BJ (cell line): Measurements from ENCODE around the gene DCAF6. TPM values are rescaled to one million over a fixed set of nuclear protein-coding genes. Genes with fewer than 3 reads are reported as not detected.

Experiments
- CTCF ChIA-PET: fragments of 350-600 bp; formaldehyde crosslinking; extraction: SDS; loops from one replicate; lab custom pipeline; 2021; ENCODE audit warnings: antibody characterized with exemption, inconsistent platforms; lab: Yijun Ruan, JAX
- POLR2A ChIA-PET: fragments of 300-600 bp; sonication (Branson Sonifier 250); formaldehyde crosslinking; extraction: SDS; loops from one replicate; lab custom pipeline; 2021; ENCODE audit warnings: antibody characterized with exemption; lab: Charles Lee
- DNase-seq: peaks from one replicate; pipeline ENCODE4 v3.0.0-alpha.2; 2011; ENCODE audit warnings: low read depth
- H3K27me3 ChIP-seq: 2 replicates; pipeline ENCODE4 v1.6.0; 2011; ENCODE audit warnings: low read length; ENCODE audit not compliant: control insufficient read depth, insufficient read depth
- H3K36me3 ChIP-seq: 2 replicates; pipeline ENCODE4 v1.5.1; 2011; ENCODE audit warnings: low read length; ENCODE audit not compliant: control insufficient read depth, insufficient read depth
- H3K4me3 ChIP-seq: 2 replicates; pipeline ENCODE4 v1.5.1; 2011; ENCODE audit warnings: low read depth, mild to moderate bottlenecking, control low read depth, low read length
- polyA plus RNA-seq: library from polyadenylated mRNA; depleted of rRNA; stranded (reverse); fragments of >200 nt; gene quantifications from 2 replicates; pipeline ENCODE4 v1.2.3, GENCODE V29; 2011
- TF ChIP-seq, protein P1 (sequence below): IDR thresholded peaks from 2 replicates; pipeline ENCODE4 v1.5.1; 2011; ENCODE audit warnings: low read depth, mild to moderate bottlenecking, control low read depth, inconsistent platforms, low read length, moderate library complexity; ENCODE audit not compliant: insufficient read depth

DCAF6 gene
- polyA plus RNA-seq, 1 experiment = 50.8 TPM

DNA sequence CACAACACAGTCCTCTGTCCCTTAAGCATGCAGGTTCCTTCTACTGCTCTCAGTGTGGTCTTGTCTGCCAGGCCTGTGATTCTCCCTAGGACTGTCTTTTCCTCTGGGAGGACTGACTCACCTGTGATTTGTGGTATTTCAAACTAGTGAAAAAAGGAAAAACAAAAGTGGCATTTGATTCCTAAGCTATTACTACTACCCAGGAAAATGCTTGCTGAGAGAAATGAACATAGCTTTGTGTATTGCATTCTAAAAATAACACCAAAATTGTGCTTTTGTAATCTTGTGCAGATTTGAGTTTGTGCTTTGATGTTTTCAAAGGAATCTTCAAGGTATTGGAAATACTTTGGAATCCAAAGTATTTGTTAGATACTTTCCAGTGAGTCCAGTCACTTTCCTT, 143.3 kb downstream of the DCAF6 start:
- CTCF ChIA-PET = no interaction called here
- POLR2A ChIA-PET = interaction anchor here (0.6 kb wide), 1 partner anchor 68 kb away, joined by 3 read pairs; no protein-coding TSS in a partner anchor
- no peak for DNase-seq

GRCh38 chr1:168081373-168082007, 145.0 kb downstream of the DCAF6 start:
- peak; percentile 74 for DNase-seq
- peaks cover 8% of the 10 kb centered on the region for H3K36me3 ChIP-seq
- ChIA-PET CTCF (interaction anchor here (0.9 to 2.9 kb wide), 35 partner anchors 10 to 367 kb away, joined by 3 to 20 read pairs (median 4); partner anchors contain the start of genes DCAF6 and MPC2), POLR2A (interaction anchor here (0.5 to 0.6 kb wide), 2 partner anchors 148 to 238 kb away, joined by 3 read pairs; no protein-coding TSS in a partner anchor)
- TF ChIP-seq, protein P1, sequence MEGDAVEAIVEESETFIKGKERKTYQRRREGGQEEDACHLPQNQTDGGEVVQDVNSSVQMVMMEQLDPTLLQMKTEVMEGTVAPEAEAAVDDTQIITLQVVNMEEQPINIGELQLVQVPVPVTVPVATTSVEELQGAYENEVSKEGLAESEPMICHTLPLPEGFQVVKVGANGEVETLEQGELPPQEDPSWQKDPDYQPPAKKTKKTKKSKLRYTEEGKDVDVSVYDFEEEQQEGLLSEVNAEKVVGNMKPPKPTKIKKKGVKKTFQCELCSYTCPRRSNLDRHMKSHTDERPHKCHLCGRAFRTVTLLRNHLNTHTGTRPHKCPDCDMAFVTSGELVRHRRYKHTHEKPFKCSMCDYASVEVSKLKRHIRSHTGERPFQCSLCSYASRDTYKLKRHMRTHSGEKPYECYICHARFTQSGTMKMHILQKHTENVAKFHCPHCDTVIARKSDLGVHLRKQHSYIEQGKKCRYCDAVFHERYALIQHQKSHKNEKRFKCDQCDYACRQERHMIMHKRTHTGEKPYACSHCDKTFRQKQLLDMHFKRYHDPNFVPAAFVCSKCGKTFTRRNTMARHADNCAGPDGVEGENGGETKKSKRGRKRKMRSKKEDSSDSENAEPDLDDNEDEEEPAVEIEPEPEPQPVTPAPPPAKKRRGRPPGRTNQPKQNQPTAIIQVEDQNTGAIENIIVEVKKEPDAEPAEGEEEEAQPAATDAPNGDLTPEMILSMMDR = no peak
- H3K27me3 ChIP-seq = no peaks in the 10 kb centered on the region
- no peak overlapping the region for H3K4me3 ChIP-seq

More for the DNA sequence above, 143.3 kb downstream of the DCAF6 start:
- H3K4me3 ChIP-seq = no peak overlapping the region
- no peaks in the 10 kb centered on the region for H3K27me3 ChIP-seq
- TF ChIP-seq, protein P1 = no peak
- peaks cover 10% of the 10 kb centered on the region for H3K36me3 ChIP-seq

DNA sequence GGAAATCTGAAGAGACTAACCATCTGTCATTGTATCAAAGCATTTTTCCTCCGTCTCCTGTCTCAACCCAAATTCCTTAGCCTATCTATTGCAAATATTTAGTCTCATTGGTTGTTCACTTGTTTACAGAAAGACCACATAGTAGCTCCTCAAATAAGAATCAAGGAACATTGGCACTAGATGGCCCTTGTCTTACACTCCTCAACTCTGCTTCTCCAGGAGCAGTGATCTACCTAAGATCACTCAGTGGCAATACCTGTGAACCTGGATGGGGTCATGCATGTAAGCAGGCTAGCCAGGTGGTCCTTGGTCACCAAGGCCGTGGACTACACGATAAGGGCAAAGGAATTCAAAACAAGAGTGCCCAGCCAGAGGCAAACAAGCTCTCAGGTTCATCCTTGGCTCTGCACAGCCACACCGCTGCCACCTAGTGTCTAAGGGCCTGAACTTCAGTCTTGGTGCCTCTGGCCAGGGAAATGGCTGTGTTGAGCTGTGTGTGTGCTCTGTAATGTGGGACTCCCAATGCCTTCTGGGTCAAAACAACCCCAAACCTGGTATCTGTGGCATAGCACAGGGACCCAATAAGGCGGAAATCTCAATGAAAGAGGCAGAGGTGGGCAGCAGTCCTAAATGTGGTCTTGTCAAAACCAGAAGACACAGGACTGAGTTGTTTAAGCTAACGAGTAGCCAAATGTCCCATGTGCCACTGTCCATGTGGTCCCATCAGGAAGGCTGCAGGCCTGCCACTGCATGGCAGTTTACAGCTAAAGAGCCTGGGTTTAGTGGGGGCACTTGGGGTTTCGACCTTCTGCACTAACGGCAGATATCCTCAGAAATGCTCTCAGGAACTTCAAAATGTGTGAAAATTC, 145.8 kb downstream of the DCAF6 start:
- ChIA-PET CTCF (interaction anchor here (0.7 to 2.9 kb wide), 50 partner anchors 10 to 375 kb away, joined by 3 to 20 read pairs (median 4); partner anchors contain the start of genes DCAF6 and MPC2), POLR2A (interaction anchor here (0.6 kb wide), 1 partner anchor 53 kb away, joined by 3 read pairs; no protein-coding TSS in a partner anchor)
- Histone ChIP-seq H3K36me3 (peaks cover 6% of the 10 kb centered on the region), H3K27me3 (no peaks in the 10 kb centered on the region), H3K4me3 (no peak overlapping the region)
- DNase-seq = no peak
- TF ChIP-seq, protein P1 = peak; percentile 96

- POLR2A ChIA-PET = no interaction called here
- H3K36me3 ChIP-seq = peaks cover 2% of the 10 kb centered on the region; the same call in 1 of the 2 replicates
- no peaks in the 10 kb centered on the region for H3K27me3 ChIP-seq
- CTCF ChIA-PET = interaction anchor here (0.6 to 2.9 kb wide), 26 partner anchors 10 to 1258 kb away, joined by 3 to 20 read pairs (median 4); no protein-coding TSS in a partner anchor
- DNase-seq = no peak
- TF ChIP-seq, protein P1 = no peak
- H3K4me3 ChIP-seq = no peak overlapping the region
Observed at GRCh38 chr1:168083456-168084325, 147.2 kb downstream of the DCAF6 start.
